GM12878 (cell line): ENCODE measurements around the gene ASIC1. TPM values are rescaled to one million over a fixed set of nuclear protein-coding genes. Genes with fewer than 3 reads are reported as not detected.
"Not testable (repeated sequence)": the region's sequence is repeated elsewhere in the genome, so short reads cannot be mapped to it uniquely, and the experiment has no call there.

Experiments used
- ATAC-seq: fragments of 200-7000 bp; cut with Tn5 transposase; 3 replicates; pipeline ENCODE4 v1.9.1; 2020; ENCODE audit warnings: mild to moderate bottlenecking, moderate library complexity
- BruUV-seq: library from RNA; stranded (reverse); fragments of 400-500 nt; replicated peaks from 2 replicates; lab custom pipeline; 2021; lab: Mats Ljungman, UMichigan
- CTCF ChIA-PET: fragments of 300-600 bp; sonication (Branson Sonifier 250); formaldehyde crosslinking; extraction: SDS; loops from one replicate; lab custom pipeline; 2021; ENCODE audit warnings: inconsistent platforms; lab: Yijun Ruan, JAX
- POLR2A ChIA-PET: fragments of 350-600 bp; formaldehyde crosslinking; extraction: SDS; loops from one replicate; lab custom pipeline; 2021; ENCODE audit warnings: inconsistent platforms; lab: Charles Lee
- RAD21 ChIA-PET: fragments of 300-600 bp; sonication (Branson Sonifier 250); formaldehyde crosslinking; loops from one replicate; lab custom pipeline; 2023; ENCODE audit warnings: antibody characterized with exemption; ENCODE audit not compliant: unreplicated experiment; lab: Charles Lee
- SMC1A ChIA-PET: fragments of 300-600 bp; sonication (Branson Sonifier 250); formaldehyde crosslinking; loops from one replicate; lab custom pipeline; 2023; ENCODE audit not compliant: unreplicated experiment, uncharacterized antibody; lab: Charles Lee
- DNase-seq: peaks from one replicate; pipeline ENCODE4 v3.0.0-alpha.2; 2011; ENCODE audit warnings: low read depth, low spot score
- FAIRE-seq: peaks from 3 replicates; lab custom pipeline; 2011; peaks lifted over from hg19 to GRCh38; lab: Jason Lieb, UNC
- H2AFZ ChIP-seq: 2 replicates; pipeline ENCODE4 v1.6.0; 2011; ENCODE audit warnings: low read depth, low read length, control low read depth; ENCODE audit not compliant: control insufficient read depth
- H3K27ac ChIP-seq: 2 replicates; pipeline ENCODE4 v1.5.1; 2011; ENCODE audit warnings: control low read depth; ENCODE audit not compliant: control insufficient read depth, insufficient read depth
- H3K27me3 ChIP-seq, 2 experiments: replicated peaks in 1 of 2; 2 replicates each; pipeline versions ENCODE4 v1.6.0 to v1.6.1; 2011; ENCODE audit warnings: low read length in 1 of 2; ENCODE audit not compliant: control insufficient read depth in 2 of 2, insufficient read depth in 2 of 2
- H3K36me3 ChIP-seq, 2 experiments: 2 replicates each; pipeline ENCODE4 v1.5.1; 2011; ENCODE audit warnings: low read length in 1 of 2; ENCODE audit not compliant: control insufficient read depth in 2 of 2, insufficient read depth in 2 of 2
- H3K4me1 ChIP-seq: 2 replicates; pipeline ENCODE4 v1.6.1; 2011; ENCODE audit warnings: mild to moderate bottlenecking, low read length, moderate library complexity, mixed read lengths; ENCODE audit not compliant: control insufficient read depth, insufficient read depth
- H3K4me2 ChIP-seq: 2 replicates; pipeline ENCODE4 v1.6.0; 2011; ENCODE audit warnings: control low read depth; ENCODE audit not compliant: control insufficient read depth, insufficient read depth
- H3K4me3 ChIP-seq: fragments of 200-600 bp; sonication (generic); 2 replicates; pipeline ENCODE4 v1.5.1; 2016
- H3K79me2 ChIP-seq: 2 replicates; pipeline ENCODE4 v1.6.0; 2011; ENCODE audit warnings: low read length; ENCODE audit not compliant: control insufficient read depth, insufficient read depth
- H3K9ac ChIP-seq: 2 replicates; pipeline ENCODE4 v1.8.0; 2011; ENCODE audit warnings: low read length, control low read depth, mixed read lengths; ENCODE audit not compliant: control insufficient read depth, insufficient read depth
- H3K9me3 ChIP-seq: replicated peaks from 3 replicates; pipeline ENCODE4 v1.5.1; 2011; ENCODE audit warnings: mild to moderate bottlenecking, low read length; ENCODE audit not compliant: control insufficient read depth, insufficient read depth
- H4K20me1 ChIP-seq: 2 replicates; pipeline ENCODE4 v1.6.0; 2011; ENCODE audit not compliant: control insufficient read depth, insufficient read depth
- HDAC2 ChIP-seq: fragments of 200-600 bp; sonication (generic); IDR thresholded peaks from 2 replicates; pipeline ENCODE4 v1.6.1; 2017
- KLF5 ChIP-seq: fragments of 450-650 bp; IDR thresholded peaks from 2 replicates; pipeline ENCODE4 v1.6.1; 2014; ENCODE audit warnings: mild to moderate bottlenecking; ENCODE audit not compliant: partially characterized antibody
- WGBS: methylation state at CpG from one replicate; pipeline ENCODE4 v1.1.6; 2016; ENCODE audit warnings: low lambda C conversion rate; ENCODE audit not compliant: insufficient replicate concordance, insufficient coverage; ENCODE audit errors: missing lambda C conversion rate; 5-methylcytosine and 5-hydroxymethylcytosine counted together
- in situ Hi-C: fragments of 300-500 bp; cut with MboI; formaldehyde crosslinking; loops from 9 replicates; pipeline ENCODE4 v1.14.3; 2018; ENCODE audit warnings: mixed read lengths
- intact Hi-C: fragments of 100-400 bp; cut with micrococcal nuclease; formaldehyde crosslinking; loops from one replicate; pipeline ENCODE4 v1.14.2; 2022; ENCODE audit not compliant: unreplicated experiment
- polyA plus RNA-seq, 11 experiments: library from polyadenylated mRNA; depleted of rRNA in 4 of 11; unstranded in 6 of 11; stranded (reverse) in 5 of 11; fragments of >200 nt; fragmentation: Nextera tagmentation in 4 of 11; fragmentation: Illumina TruSeq in 1 of 11; extraction: Ambion mirVana in 4 of 11; extraction: Trizol in 1 of 11; gene quantifications; 1 replicate in 1 of 11; 2 replicates in 10 of 11; pipeline versions ENCODE4 v1.2.1 to v1.2.3, GENCODE V29; 2011 to 2016; ENCODE audit warnings: inconsistent platforms in 2 of 11, missing spikeins in 2 of 11, low read depth in 1 of 11
- total RNA-seq, 4 experiments: library from RNA; depleted of rRNA in 3 of 4; stranded (reverse); fragments of >200 nt in 3 of 4; fragmentation: Illumina TruSeq in 1 of 4; extraction: Trizol in 1 of 4; gene quantifications; 2 replicates each; pipeline versions ENCODE4 v1.2.1 to v1.2.3, GENCODE V29; 2013 to 2021
- TF ChIP-seq, protein P1 (sequence below): fragments of 450-650 bp; formaldehyde crosslinking; IDR thresholded peaks from 2 replicates; pipeline ENCODE4 v1.4.0; 2020; ENCODE audit warnings: mild to moderate bottlenecking, moderate library complexity

The ASIC1 gene
- total and polyA plus RNA-seq, 10 of the 15 experiments (the other 5 are each of a cell fraction or from before 2014, with no cell fraction given): 0.02 to 0.28 (median 0.21) TPM; not detected in 4

DNA sequence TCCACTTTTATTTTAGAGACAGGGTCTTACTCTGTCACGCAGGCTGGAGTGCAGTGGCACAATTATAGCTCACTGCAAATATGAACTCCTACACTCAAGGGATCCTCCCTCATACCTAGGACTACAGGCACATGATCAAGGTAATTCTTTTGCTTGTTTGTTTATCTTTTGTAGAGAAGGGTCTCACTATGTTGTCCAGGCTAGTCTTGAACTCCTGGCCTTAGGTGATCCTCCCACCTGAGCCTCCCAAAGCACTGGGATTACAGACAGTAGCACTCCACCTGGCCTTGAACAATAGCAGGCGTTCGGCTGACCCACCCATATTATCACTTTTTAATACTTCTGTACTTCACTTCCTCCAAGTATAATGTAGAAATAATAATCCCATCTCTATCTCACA, 30.7 kb upstream of the ASIC1 start:
- FAIRE-seq (no peak), DNase-seq (no peak), ATAC-seq (no peak)
- intact Hi-C loops (no loop called here), in situ Hi-C loops (no loop called here)
- ChIA-PET SMC1A (interaction anchor here (1.3 to 1.6 kb wide), 2 partner anchors 11 to 13 kb away, joined by 3 to 5 read pairs; no protein-coding TSS in a partner anchor), RAD21 (no interaction called here), CTCF (interaction anchor here (1.5 to 15.2 kb wide), 4 partner anchors 11 to 60 kb away, joined by 4 to 114 read pairs (median 6); no protein-coding TSS in a partner anchor), POLR2A (no interaction called here)
- Histone ChIP-seq H3K4me2 (no peak overlapping the region), H3K4me3 (no peak overlapping the region), H3K9ac (no peak overlapping the region), H3K36me3 (no peaks in the 10 kb centered on the region), H3K27ac (no peak overlapping the region), H3K9me3 (no peaks in the 10 kb centered on the region), H3K27me3 (no peaks in the 10 kb centered on the region), H4K20me1 (no peaks in the 10 kb centered on the region), H3K79me2 (peaks cover 34% of the 10 kb centered on the region), H3K4me1 (0 out of 2 replicates have a peak, but pooled peaks cover 3% of the 10 kb centered on the region), H2AFZ (no peak overlapping the region)
- WGBS: 86% methylated on average over 3 of the region's 3 CpGs
- BruUV-seq: no TSS peak
- TF ChIP-seq, protein P1, sequence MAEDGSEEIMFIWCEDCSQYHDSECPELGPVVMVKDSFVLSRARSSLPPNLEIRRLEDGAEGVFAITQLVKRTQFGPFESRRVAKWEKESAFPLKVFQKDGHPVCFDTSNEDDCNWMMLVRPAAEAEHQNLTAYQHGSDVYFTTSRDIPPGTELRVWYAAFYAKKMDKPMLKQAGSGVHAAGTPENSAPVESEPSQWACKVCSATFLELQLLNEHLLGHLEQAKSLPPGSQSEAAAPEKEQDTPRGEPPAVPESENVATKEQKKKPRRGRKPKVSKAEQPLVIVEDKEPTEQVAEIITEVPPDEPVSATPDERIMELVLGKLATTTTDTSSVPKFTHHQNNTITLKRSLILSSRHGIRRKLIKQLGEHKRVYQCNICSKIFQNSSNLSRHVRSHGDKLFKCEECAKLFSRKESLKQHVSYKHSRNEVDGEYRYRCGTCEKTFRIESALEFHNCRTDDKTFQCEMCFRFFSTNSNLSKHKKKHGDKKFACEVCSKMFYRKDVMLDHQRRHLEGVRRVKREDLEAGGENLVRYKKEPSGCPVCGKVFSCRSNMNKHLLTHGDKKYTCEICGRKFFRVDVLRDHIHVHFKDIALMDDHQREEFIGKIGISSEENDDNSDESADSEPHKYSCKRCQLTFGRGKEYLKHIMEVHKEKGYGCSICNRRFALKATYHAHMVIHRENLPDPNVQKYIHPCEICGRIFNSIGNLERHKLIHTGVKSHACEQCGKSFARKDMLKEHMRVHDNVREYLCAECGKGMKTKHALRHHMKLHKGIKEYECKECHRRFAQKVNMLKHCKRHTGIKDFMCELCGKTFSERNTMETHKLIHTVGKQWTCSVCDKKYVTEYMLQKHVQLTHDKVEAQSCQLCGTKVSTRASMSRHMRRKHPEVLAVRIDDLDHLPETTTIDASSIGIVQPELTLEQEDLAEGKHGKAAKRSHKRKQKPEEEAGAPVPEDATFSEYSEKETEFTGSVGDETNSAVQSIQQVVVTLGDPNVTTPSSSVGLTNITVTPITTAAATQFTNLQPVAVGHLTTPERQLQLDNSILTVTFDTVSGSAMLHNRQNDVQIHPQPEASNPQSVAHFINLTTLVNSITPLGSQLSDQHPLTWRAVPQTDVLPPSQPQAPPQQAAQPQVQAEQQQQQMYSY (CRISPR knock-in tag): no peak
- TF ChIP-seq KLF5 (no peak), HDAC2 (no peak)

DNA sequence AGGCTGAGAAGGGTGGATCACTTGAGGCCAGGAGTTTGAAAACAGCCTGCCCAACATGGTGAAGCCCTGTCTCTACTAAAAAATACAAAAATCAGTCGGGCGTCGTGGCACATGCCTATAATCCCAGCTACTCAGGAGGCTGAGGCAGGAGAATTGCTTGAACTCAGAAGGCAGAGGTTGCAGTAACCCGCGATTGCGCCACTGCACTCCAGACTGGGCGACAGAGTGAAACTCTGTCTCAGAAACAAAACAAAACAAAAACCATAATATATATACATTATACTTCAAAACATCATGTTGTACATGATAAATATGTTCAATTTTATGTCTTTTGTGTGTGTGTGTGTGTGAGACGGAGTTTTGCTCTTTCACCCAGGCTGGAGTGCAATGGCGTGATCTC, 26.9 kb upstream of the ASIC1 start:
- POLR2A ChIA-PET, H3K4me2 ChIP-seq, H3K27ac ChIP-seq, FAIRE-seq, DNase-seq, H3K4me3 ChIP-seq, H3K27me3 ChIP-seq, H2AFZ ChIP-seq, in situ Hi-C loops, H3K36me3 ChIP-seq, H3K9ac ChIP-seq, H3K4me1 ChIP-seq, H3K9me3 ChIP-seq, ATAC-seq, H4K20me1 ChIP-seq, intact Hi-C loops, BruUV-seq, H3K79me2 ChIP-seq: not testable (repeated sequence)
- RAD21 ChIA-PET: interaction anchor here (0.6 kb wide), 1 partner anchor 387 kb away, joined by 3 read pairs; no protein-coding TSS in a partner anchor
- SMC1A ChIA-PET: interaction anchor here (0.6 to 1.3 kb wide), 3 partner anchors 40 to 104 kb away, joined by 3 read pairs; no protein-coding TSS in a partner anchor
- 78% methylated on average over 9 of the region's 9 CpGs for WGBS
- CTCF ChIA-PET: interaction anchor here (0.9 to 15.2 kb wide), 3 partner anchors 8 to 84 kb away, joined by 3 to 114 read pairs (median 5); no protein-coding TSS in a partner anchor
